H1 (cell line): ENCODE measurements around the gene GABRG3. TPM values are rescaled to one million over a fixed set of nuclear protein-coding genes. Genes with fewer than 3 reads are reported as not detected.

Source experiments
- CTCF ChIA-PET: fragments of 300-600 bp; sonication (Branson Sonifier 250); formaldehyde crosslinking; loops from one replicate; lab custom pipeline; 2021; ENCODE audit not compliant: partially characterized antibody; lab: Charles Lee
- POLR2A ChIA-PET: fragments of 300-600 bp; sonication (Branson Sonifier 250); formaldehyde crosslinking; loops from one replicate; lab custom pipeline; 2021; ENCODE audit warnings: inconsistent platforms; ENCODE audit not compliant: partially characterized antibody; lab: Charles Lee
- DNase-seq, 2 experiments: peaks; one replicate each; pipeline versions ENCODE4 v3.0.0 to v3.0.0-alpha.2; 2010 to 2022; ENCODE audit warnings: low spot score in 2 of 2, low read depth in 1 of 2, mixed read lengths in 1 of 2
- FAIRE-seq: peaks from 2 replicates; lab custom pipeline; 2011; peaks lifted over from hg19 to GRCh38; lab: Jason Lieb, UNC
- H2AFZ ChIP-seq: 2 replicates; pipeline ENCODE4 v1.8.1; 2012; ENCODE audit warnings: low read length, inconsistent platforms
- H2AK5ac ChIP-seq: 2 replicates; pipeline ENCODE4 v1.6.1; 2013; ENCODE audit warnings: low read depth, low read length
- H2BK120ac ChIP-seq: replicated peaks from 2 replicates; pipeline ENCODE3; 2013; ENCODE audit warnings: low read depth, low read length, inconsistent platforms
- H2BK12ac ChIP-seq: 2 replicates; pipeline ENCODE4 v1.6.1; 2013; ENCODE audit warnings: low read depth, low read length
- H2BK15ac ChIP-seq: 2 replicates; pipeline ENCODE4 v1.6.1; 2013; ENCODE audit warnings: low read length
- H2BK20ac ChIP-seq: 2 replicates; pipeline ENCODE4 v1.6.1; 2013; ENCODE audit warnings: low read length
- H2BK5ac ChIP-seq: 2 replicates; pipeline ENCODE4 v1.6.1; 2013; ENCODE audit warnings: low read depth, low read length
- H3K14ac ChIP-seq: 2 replicates; pipeline ENCODE4 v1.6.1; 2013; ENCODE audit warnings: inconsistent platforms; ENCODE audit not compliant: insufficient read length
- H3K18ac ChIP-seq: 2 replicates; pipeline ENCODE4 v1.6.1; 2013; ENCODE audit warnings: low read length; ENCODE audit errors: extremely low read depth
- H3K23ac ChIP-seq: 2 replicates; pipeline ENCODE4 v1.6.1; 2013; ENCODE audit warnings: inconsistent platforms; ENCODE audit not compliant: insufficient read length
- H3K23me2 ChIP-seq: 2 replicates; pipeline ENCODE4 v1.6.1; 2013; ENCODE audit warnings: low read depth, low read length
- H3K27ac ChIP-seq: 2 replicates; pipeline ENCODE4 v1.6.1; 2011; ENCODE audit warnings: low read depth, low read length, inconsistent platforms
- H3K27me3 ChIP-seq, 4 experiments: replicated peaks in 1 of 4; 1 replicate in 1 of 4; 2 replicates in 3 of 4; pipeline versions ENCODE4 v1.6.1 to v1.8.1; 2011 to 2013; ENCODE audit warnings: low read length in 3 of 4, mild to moderate bottlenecking in 3 of 4, inconsistent platforms in 2 of 4, mixed read lengths in 2 of 4, moderate library complexity in 1 of 4; ENCODE audit not compliant: control insufficient read depth in 3 of 4, insufficient read depth in 3 of 4; ENCODE audit errors: extremely low read depth in 1 of 4
- H3K36me3 ChIP-seq, 4 experiments: 2 replicates each; pipeline versions ENCODE4 v1.6.1 to v1.8.1; 2011 to 2013; ENCODE audit warnings: mild to moderate bottlenecking in 4 of 4, low read length in 3 of 4, moderate library complexity in 2 of 4, control low read depth in 1 of 4, inconsistent platforms in 1 of 4; ENCODE audit not compliant: insufficient read depth in 4 of 4, control insufficient read depth in 2 of 4
- H3K4ac ChIP-seq: replicated peaks from 2 replicates; pipeline ENCODE3; 2013; ENCODE audit warnings: low read length, low read depth, mixed read lengths, inconsistent platforms; ENCODE audit not compliant: insufficient read length
- H3K4me1 ChIP-seq, 4 experiments: replicated peaks in 1 of 4; 1 replicate in 1 of 4; 2 replicates in 3 of 4; pipeline versions ENCODE4 v1.6.1 to v1.8.1; 2011 to 2013; ENCODE audit warnings: low read length in 3 of 4, inconsistent platforms in 2 of 4, mixed read lengths in 1 of 4; ENCODE audit not compliant: insufficient read depth in 4 of 4, control insufficient read depth in 3 of 4
- H3K4me2 ChIP-seq, 2 experiments: 2 replicates each; pipeline versions ENCODE4 v1.6.1 to v1.8.1; 2011 to 2013; ENCODE audit warnings: low read depth in 2 of 2, low read length in 2 of 2, control low read depth in 1 of 2, inconsistent platforms in 1 of 2, mild to moderate bottlenecking in 1 of 2; ENCODE audit not compliant: insufficient read depth in 1 of 2
- H3K4me3 ChIP-seq, 4 experiments: fragments of 200-600, 300-600 bp in 1 of 4; sonication (generic), shearing (Covaris generic), sonication (Bioruptor Twin) in 1 of 4; 2 replicates each; pipeline versions ENCODE4 v1.5.1 to v1.8.1; 2011 to 2016; ENCODE audit warnings: low read length in 4 of 4, low read depth in 3 of 4, control low read depth in 2 of 4, inconsistent platforms in 2 of 4, mild to moderate bottlenecking in 2 of 4, mixed read lengths in 1 of 4, moderate library complexity in 1 of 4; ENCODE audit not compliant: insufficient read depth in 2 of 4; ENCODE audit errors: extremely low read depth in 1 of 4
- H3K56ac ChIP-seq: replicated peaks from 2 replicates; pipeline ENCODE3; 2013; ENCODE audit warnings: low read depth, mild to moderate bottlenecking, mixed read lengths, low read length, inconsistent platforms; ENCODE audit not compliant: insufficient read length
- H3K79me1 ChIP-seq: 2 replicates; pipeline ENCODE4 v1.6.1; 2013; ENCODE audit warnings: low read depth, low read length, control low read depth
- H3K79me2 ChIP-seq, 2 experiments: 2 replicates each; pipeline versions ENCODE4 v1.6.1 to v1.8.1; 2012 to 2013; ENCODE audit warnings: low read length in 2 of 2, mild to moderate bottlenecking in 2 of 2, inconsistent platforms in 1 of 2; ENCODE audit not compliant: insufficient read depth in 2 of 2, control insufficient read depth in 1 of 2
- H3K9ac ChIP-seq, 4 experiments: replicated peaks in 1 of 4; 1 replicate in 1 of 4; 2 replicates in 3 of 4; pipeline versions ENCODE4 v1.6.1 to v1.8.1; 2011 to 2013; ENCODE audit warnings: low read depth in 3 of 4, low read length in 3 of 4, control low read depth in 2 of 4, mild to moderate bottlenecking in 2 of 4, moderate library complexity in 2 of 4, inconsistent platforms in 1 of 4; ENCODE audit errors: extremely low read depth in 1 of 4
- H3K9me3 ChIP-seq, 2 experiments: 2 replicates each; pipeline versions ENCODE4 v1.6.1 to v1.8.1; 2012 to 2013; ENCODE audit warnings: mild to moderate bottlenecking in 2 of 2, moderate library complexity in 2 of 2, control low read depth in 1 of 2, inconsistent platforms in 1 of 2, low read depth in 1 of 2, low read length in 1 of 2, mixed read lengths in 1 of 2; ENCODE audit not compliant: insufficient read depth in 2 of 2
- H4K20me1 ChIP-seq, 2 experiments: replicated peaks in 1 of 2; 2 replicates each; pipeline versions ENCODE3 to v1.8.1; 2011 to 2013; ENCODE audit warnings: inconsistent platforms in 2 of 2, low read length in 2 of 2, mild to moderate bottlenecking in 1 of 2; ENCODE audit not compliant: insufficient read depth in 2 of 2, control insufficient read depth in 1 of 2
- H4K5ac ChIP-seq: 2 replicates; pipeline ENCODE4 v1.6.1; 2013; ENCODE audit warnings: low read length, low read depth, mixed read lengths, inconsistent platforms; ENCODE audit not compliant: insufficient read length
- H4K8ac ChIP-seq: 2 replicates; pipeline ENCODE4 v1.8.0; 2013; ENCODE audit warnings: mild to moderate bottlenecking, moderate library complexity, low read length, inconsistent platforms; ENCODE audit not compliant: insufficient read depth; ENCODE audit errors: extremely low read depth
- H4K91ac ChIP-seq: replicated peaks from 2 replicates; pipeline ENCODE3; 2013; ENCODE audit warnings: low read length, mixed read lengths, inconsistent platforms; ENCODE audit not compliant: insufficient read length
- ATF2 ChIP-seq: IDR thresholded peaks from 2 replicates; pipeline ENCODE4 v1.6.1; 2012; ENCODE audit warnings: low read length, inconsistent platforms
- CBX5 ChIP-seq: fragments of 300-800, 300-1000 bp; sonication (generic); IDR thresholded peaks from 2 replicates; pipeline ENCODE4 v1.7.1; 2016; ENCODE audit warnings: antibody characterized with exemption, low read length, low read depth
- KDM4A ChIP-seq: IDR thresholded peaks from one replicate; pipeline ENCODE4 v1.7.1; 2012; ENCODE audit warnings: low read depth, mild to moderate bottlenecking, moderate library complexity, low read length, inconsistent platforms; ENCODE audit not compliant: severe bottlenecking
- NANOG ChIP-seq: IDR thresholded peaks from 2 replicates; pipeline ENCODE4 v1.6.1; 2011; ENCODE audit warnings: low read length, low read depth, mild to moderate bottlenecking, inconsistent platforms; ENCODE audit not compliant: insufficient read depth, poor library complexity, severe bottlenecking
- TAF7 ChIP-seq: optimal IDR thresholded peaks from 2 replicates; pipeline ENCODE3; 2011; ENCODE audit warnings: low read depth, mild to moderate bottlenecking, inconsistent platforms, low read length, moderate library complexity, borderline replicate concordance
- WGBS, 2 experiments: shearing (Covaris generic) in 1 of 2; methylation state at CpG; one replicate each; pipeline versions ENCODE4 v1.1.6 to v1.1.7; 2013 to 2015; ENCODE audit warnings: low lambda C conversion rate in 2 of 2, mixed read lengths in 2 of 2, inconsistent platforms in 1 of 2, low coverage in 1 of 2, missing lambda C conversion rate in 1 of 2; ENCODE audit not compliant: insufficient replicate concordance in 2 of 2, insufficient coverage in 1 of 2, insufficient read length in 1 of 2; ENCODE audit errors: extremely low coverage in 1 of 2, missing lambda C conversion rate in 1 of 2; 5-methylcytosine and 5-hydroxymethylcytosine counted together
- polyA plus RNA-seq, 7 experiments: library from polyadenylated mRNA; depleted of rRNA in 3 of 7; stranded (reverse) in 5 of 7; unstranded in 2 of 7; fragments of >200 nt in 5 of 7; fragments of 200-250 nt in 2 of 7; gene quantifications; 1 replicate in 5 of 7; 2 replicates in 1 of 7; 4 replicates in 1 of 7; pipeline versions ENCODE4 v1.2.1 to v1.2.3, GENCODE V29; 2011 to 2013; ENCODE audit warnings: missing spikeins in 2 of 7, mixed read lengths in 2 of 7
- total RNA-seq: library from RNA; stranded (reverse); fragmentation: NEBNext Ultra II Directional; extraction: Animal tissue kit (Norgen Biotek cat#: 25700); gene quantifications from 2 replicates; pipeline ENCODE4 v1.2.1, GENCODE V29; 2021

GABRG3 gene
- total and polyA plus RNA-seq, 2 of the 8 experiments (the other 6 are each of a cell fraction or from before 2014, with no cell fraction given) = 0.17 to 0.80 TPM

DNA sequence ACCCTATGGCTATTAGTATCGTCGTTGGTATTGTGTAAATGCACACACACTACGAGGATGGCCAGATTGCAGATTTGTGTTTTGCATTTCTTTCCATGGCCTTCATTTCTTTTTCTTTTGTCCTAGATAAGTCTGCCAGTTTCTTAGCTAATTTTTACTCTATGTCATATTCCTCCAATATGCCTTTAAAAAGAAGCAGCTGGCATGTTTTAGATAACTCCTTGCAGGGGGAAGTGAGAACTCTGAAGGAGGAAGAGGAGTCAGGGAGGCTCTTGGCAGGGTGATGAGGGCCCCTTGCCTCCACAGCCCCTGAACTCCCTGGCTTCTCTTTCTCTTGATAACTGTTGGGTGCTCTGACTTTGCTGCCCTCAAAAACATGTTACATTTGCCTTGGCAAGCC is 244.0 kb downstream of the GABRG3 start:
- Histone ChIP-seq H4K91ac (no peak overlapping the region), H2AFZ (no peak overlapping the region), H3K4me3 (no peak overlapping the region), H2BK12ac (no peak overlapping the region), H3K56ac (no peak overlapping the region), H4K20me1 (no peaks in the 10 kb centered on the region), H3K23me2 (no peaks in the 10 kb centered on the region), H3K4me2 (no peak overlapping the region), H3K27ac (no peak overlapping the region), H4K5ac (no peak overlapping the region), H3K23ac (no peak overlapping the region), H3K4me1 (no peaks in the 10 kb centered on the region), H3K27me3 (no peaks in the 10 kb centered on the region), H3K18ac (no peak overlapping the region), H4K8ac (no peak overlapping the region), H2BK15ac (no peak overlapping the region), H3K4ac (no peak overlapping the region), H3K36me3 (no peaks in the 10 kb centered on the region), H3K14ac (no peak overlapping the region), H3K79me2 (no peaks in the 10 kb centered on the region), H3K9ac (no peak overlapping the region), H3K9me3 (no peaks in the 10 kb centered on the region), H2BK5ac (no peak overlapping the region), H2BK20ac (no peak overlapping the region), H2AK5ac (no peak overlapping the region), H3K79me1 (no peaks in the 10 kb centered on the region), H2BK120ac (no peak overlapping the region)
- no peak for FAIRE-seq
- ChIA-PET CTCF (interaction anchor here (0.8 to 2.1 kb wide), 3 partner anchors 13 to 144 kb away, joined by 3 to 6 read pairs (median 5); no protein-coding TSS in a partner anchor), POLR2A (no interaction called here)
- no peak for DNase-seq
- 92% methylated on average over 3 of the region's 3 CpGs; no CpG with 5 or more reads in 1 of the 2 experiments for WGBS, 2 experiments
- TF ChIP-seq KDM4A (no peak), ATF2 (no peak), TAF7 (no peak), CBX5 (no peak), NANOG (no peak)
